Progenitor cell of endocrine pancreas (in vitro differentiated cells): ENCODE measurements around the gene CDH12. TPM values are rescaled to one million over a fixed set of nuclear protein-coding genes. Genes with fewer than 3 reads are reported as not detected.

ENCODE experiments used
- DNase-seq: peaks from one replicate; pipeline ENCODE4 v3.0.0; 2021; ENCODE audit warnings: low spot score; ENCODE audit not compliant: unreplicated experiment
- H3K27ac Mint-ChIP-seq: 2 replicates; pipeline ENCODE4 v1.8.0; 2021; ENCODE audit warnings: mild to moderate bottlenecking, moderate library complexity, mixed read lengths
- H3K27me3 Mint-ChIP-seq: 2 replicates; pipeline ENCODE4 v1.8.0; 2021; ENCODE audit warnings: mixed read lengths
- H3K36me3 Mint-ChIP-seq: 2 replicates; pipeline ENCODE4 v1.8.0; 2022; ENCODE audit warnings: mixed read lengths; ENCODE audit not compliant: insufficient read depth
- H3K4me1 Mint-ChIP-seq: 2 replicates; pipeline ENCODE4 v1.8.0; 2021; ENCODE audit warnings: low read depth, mixed read lengths
- H3K4me3 Mint-ChIP-seq: 2 replicates; pipeline ENCODE4 v1.8.0; 2021; ENCODE audit warnings: low read depth, mild to moderate bottlenecking, moderate library complexity, mixed read lengths
- H3K9me3 Mint-ChIP-seq: 2 replicates; pipeline ENCODE4 v1.8.0; 2021; ENCODE audit warnings: low read depth, mixed read lengths
- total RNA-seq: library from RNA; stranded (reverse); gene quantifications from 2 replicates; pipeline ENCODE4 v1.2.1, GENCODE V29; 2021
- TF ChIP-seq, protein P1 (sequence below): fragments of 200-600 bp; sonication (generic); IDR thresholded peaks from one replicate; pipeline ENCODE4 v1.5.0; 2021; ENCODE audit warnings: antibody characterized with exemption, mild to moderate bottlenecking; ENCODE audit not compliant: unreplicated experiment

The CDH12 gene
- total RNA-seq, 1 donor from 2014 or later = 2.8 TPM

DNA sequence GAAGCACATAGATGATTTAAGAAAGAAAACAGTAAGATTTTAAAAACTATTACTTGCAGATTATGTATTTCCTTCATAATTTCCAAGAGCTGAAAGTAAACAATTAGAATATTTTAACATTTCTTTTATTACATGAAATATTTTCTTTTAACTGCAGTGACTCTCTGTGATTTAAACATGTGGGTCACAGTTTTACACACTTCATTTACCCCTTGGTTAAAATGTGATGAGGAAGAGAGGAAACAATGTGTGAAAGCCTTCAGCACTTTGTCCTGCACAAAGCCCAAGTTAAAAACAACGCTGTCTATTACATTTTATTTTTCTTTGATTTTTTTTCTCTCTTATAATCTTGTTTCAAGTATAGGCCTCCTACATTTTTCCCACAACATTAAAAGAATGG is 801.3 kb downstream of the CDH12 start:
- no peak overlapping the region for H3K27ac Mint-ChIP-seq
- no peaks in the 10 kb centered on the region for H3K27me3 Mint-ChIP-seq

DNA sequence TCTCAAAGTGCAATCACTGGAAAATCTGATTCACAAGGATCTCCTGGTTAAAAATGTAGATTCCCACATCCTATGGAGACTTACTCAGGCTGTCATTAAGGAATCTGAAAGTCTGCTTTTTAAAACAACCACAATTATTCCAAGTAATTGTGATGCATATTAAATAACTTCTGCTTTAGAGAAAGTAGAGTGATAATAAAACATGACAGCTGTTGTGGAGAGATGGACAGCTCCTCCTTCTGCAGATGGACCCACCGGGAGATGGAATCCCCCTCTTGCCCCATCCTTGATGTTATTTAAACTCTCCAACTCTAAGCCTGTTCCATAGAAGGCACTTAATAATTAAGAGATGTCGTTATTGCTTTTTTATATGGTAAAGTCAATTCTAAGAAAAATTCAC is 802.2 kb downstream of the CDH12 start:
- Mint-ChIP-seq H3K36me3 (no peaks in the 10 kb centered on the region), H3K27me3 (no peaks in the 10 kb centered on the region), H3K4me3 (no peak overlapping the region), H3K9me3 (no peaks in the 10 kb centered on the region), H3K27ac (no peak overlapping the region), H3K4me1 (no peaks in the 10 kb centered on the region)
- no peak for DNase-seq
- TF ChIP-seq, protein P1, sequence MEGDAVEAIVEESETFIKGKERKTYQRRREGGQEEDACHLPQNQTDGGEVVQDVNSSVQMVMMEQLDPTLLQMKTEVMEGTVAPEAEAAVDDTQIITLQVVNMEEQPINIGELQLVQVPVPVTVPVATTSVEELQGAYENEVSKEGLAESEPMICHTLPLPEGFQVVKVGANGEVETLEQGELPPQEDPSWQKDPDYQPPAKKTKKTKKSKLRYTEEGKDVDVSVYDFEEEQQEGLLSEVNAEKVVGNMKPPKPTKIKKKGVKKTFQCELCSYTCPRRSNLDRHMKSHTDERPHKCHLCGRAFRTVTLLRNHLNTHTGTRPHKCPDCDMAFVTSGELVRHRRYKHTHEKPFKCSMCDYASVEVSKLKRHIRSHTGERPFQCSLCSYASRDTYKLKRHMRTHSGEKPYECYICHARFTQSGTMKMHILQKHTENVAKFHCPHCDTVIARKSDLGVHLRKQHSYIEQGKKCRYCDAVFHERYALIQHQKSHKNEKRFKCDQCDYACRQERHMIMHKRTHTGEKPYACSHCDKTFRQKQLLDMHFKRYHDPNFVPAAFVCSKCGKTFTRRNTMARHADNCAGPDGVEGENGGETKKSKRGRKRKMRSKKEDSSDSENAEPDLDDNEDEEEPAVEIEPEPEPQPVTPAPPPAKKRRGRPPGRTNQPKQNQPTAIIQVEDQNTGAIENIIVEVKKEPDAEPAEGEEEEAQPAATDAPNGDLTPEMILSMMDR = no peak

More for the DNA sequence above, 801.3 kb downstream of the CDH12 start:
- no peaks in the 10 kb centered on the region for H3K36me3 Mint-ChIP-seq
- H3K9me3 Mint-ChIP-seq = no peaks in the 10 kb centered on the region
- TF ChIP-seq, protein P1 = no peak
- no peaks in the 10 kb centered on the region for H3K4me1 Mint-ChIP-seq
- H3K4me3 Mint-ChIP-seq = no peak overlapping the region
- DNase-seq = no peak

DNA sequence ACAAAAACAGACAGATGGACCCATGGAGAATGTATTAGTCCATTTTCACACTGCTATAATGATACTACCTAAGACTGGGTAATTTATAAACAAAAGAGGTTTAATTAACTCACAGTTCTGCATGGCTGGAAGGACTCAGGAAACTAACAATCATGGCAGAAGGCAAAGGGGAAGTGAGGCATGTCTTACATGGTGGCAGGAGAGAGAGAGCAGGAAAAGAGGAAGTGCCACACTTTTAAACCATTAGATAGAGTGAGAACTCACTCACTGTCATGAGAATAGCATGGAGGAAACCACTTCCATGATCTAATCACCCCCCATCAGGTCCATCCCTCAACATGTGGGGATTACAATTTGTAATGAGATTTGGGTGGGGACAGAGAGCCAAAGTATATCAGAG is 808.9 kb downstream of the CDH12 start:
- Mint-ChIP-seq H3K4me3 (no peak overlapping the region), H3K27me3 (no peaks in the 10 kb centered on the region), H3K9me3 (no peaks in the 10 kb centered on the region), H3K36me3 (no peaks in the 10 kb centered on the region), H3K4me1 (no peaks in the 10 kb centered on the region), H3K27ac (no peak overlapping the region)
- DNase-seq = no peak
- TF ChIP-seq, protein P1 = no peak

DNA sequence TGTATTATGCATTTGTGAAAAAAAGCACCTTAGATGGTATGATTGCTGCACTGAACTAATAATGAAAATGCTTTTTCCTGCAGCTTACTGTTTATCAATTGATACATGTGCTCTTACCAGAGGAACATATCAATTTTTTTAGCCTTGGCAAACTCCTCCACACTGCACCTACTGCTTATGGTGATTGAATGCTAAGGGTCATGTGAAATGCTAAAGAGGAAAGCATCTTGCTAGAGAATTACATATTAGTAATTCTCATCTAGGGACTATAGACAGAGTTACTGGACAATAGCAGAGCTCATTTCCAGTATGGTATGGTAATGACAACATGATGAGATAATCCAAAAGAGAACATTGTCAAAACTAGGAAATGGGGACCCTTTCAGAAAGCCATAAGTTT is 817.1 kb downstream of the CDH12 start:
- Mint-ChIP-seq H3K36me3 (no peaks in the 10 kb centered on the region), H3K9me3 (no peaks in the 10 kb centered on the region), H3K4me1 (no peaks in the 10 kb centered on the region), H3K4me3 (no peak overlapping the region), H3K27me3 (no peaks in the 10 kb centered on the region), H3K27ac (no peak overlapping the region)
- TF ChIP-seq, protein P1 = no peak
- no peak for DNase-seq

DNA sequence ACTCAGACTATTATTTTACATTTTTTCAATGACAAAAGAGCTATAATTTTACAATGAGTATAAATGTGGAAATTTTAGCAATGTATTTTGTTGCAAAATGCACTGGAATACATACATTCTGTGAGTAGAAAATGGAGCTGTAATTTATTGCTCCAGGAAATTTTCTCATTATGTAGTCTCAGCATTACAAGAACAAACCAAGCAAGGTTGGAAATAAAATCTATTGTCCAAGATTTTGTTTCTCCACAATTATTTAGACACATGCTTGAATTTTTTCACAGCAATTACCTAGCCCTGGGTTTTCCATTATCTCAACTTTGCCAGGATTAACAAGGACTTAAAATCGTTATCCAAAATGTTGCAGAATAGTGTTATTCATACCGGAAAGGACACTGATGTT is 820.1 kb downstream of the CDH12 start:
- no peaks in the 10 kb centered on the region for H3K9me3 Mint-ChIP-seq
- no peak overlapping the region for H3K4me3 Mint-ChIP-seq
- no peak for DNase-seq
- H3K4me1 Mint-ChIP-seq = no peaks in the 10 kb centered on the region
- no peaks in the 10 kb centered on the region for H3K27me3 Mint-ChIP-seq
- TF ChIP-seq, protein P1 = no peak
- no peaks in the 10 kb centered on the region for H3K36me3 Mint-ChIP-seq
- no peak overlapping the region for H3K27ac Mint-ChIP-seq
